Stimulated activated CD8-positive, alpha-beta memory T cell treated with anti-CD3 and anti-CD28 coated beads, Interleukin-12 subunit alpha, Interleukin-12 subunit beta, amount 100 ng/mL, for 1 hour (primary cell): ENCODE data around the gene DAAM1.

Experiments used
- DNase-seq: peaks from one replicate; pipeline ENCODE4 v3.0.0-alpha.2; 2020; ENCODE audit warnings: low read depth

Gene DAAM1

GRCh38 chr14:59292028-59292427 is 103.6 kb downstream of the DAAM1 start:
- no peak for DNase-seq

- no peak for DNase-seq
Observed at GRCh38 chr14:59292921-59293534, 104.6 kb downstream of the DAAM1 start.

GRCh38 chr14:59293935-59294661 is 105.6 kb downstream of the DAAM1 start:
- no peak for DNase-seq

GRCh38 chr14:59294662-59294992 is 106.2 kb downstream of the DAAM1 start:
- no peak for DNase-seq

GRCh38 chr14:59295951-59296350 is 107.5 kb downstream of the DAAM1 start:
- no peak for DNase-seq

GRCh38 chr14:59296508-59296907 is 108.0 kb downstream of the DAAM1 start:
- DNase-seq = no peak

GRCh38 chr14:59297071-59297776 is 108.8 kb downstream of the DAAM1 start:
- no peak for DNase-seq

GRCh38 chr14:59299731-59300130 is 111.3 kb downstream of the DAAM1 start:
- no peak for DNase-seq

GRCh38 chr14:59301354-59301753 is 112.9 kb downstream of the DAAM1 start:
- no peak for DNase-seq

GRCh38 chr14:59302313-59302712 is 113.8 kb downstream of the DAAM1 start:
- no peak for DNase-seq

- no peak for DNase-seq
Observed at GRCh38 chr14:59303216-59303615, 114.7 kb downstream of the DAAM1 start.

- DNase-seq = no peak
Observed at GRCh38 chr14:59305231-59305630, 116.8 kb downstream of the DAAM1 start.

- DNase-seq = no peak
Observed at GRCh38 chr14:59305836-59306555, 117.5 kb downstream of the DAAM1 start.

- no peak for DNase-seq
Observed at GRCh38 chr14:59306775-59307174, 118.3 kb downstream of the DAAM1 start.

GRCh38 chr14:59308086-59308485 is 119.6 kb downstream of the DAAM1 start:
- no peak for DNase-seq

- DNase-seq = no peak
Observed at GRCh38 chr14:59308673-59309072, 120.2 kb downstream of the DAAM1 start.

- no peak for DNase-seq
Observed at GRCh38 chr14:59309291-59309900, 120.9 kb downstream of the DAAM1 start.

GRCh38 chr14:59310633-59311032 is 122.2 kb downstream of the DAAM1 start:
- DNase-seq = no peak

- DNase-seq = no peak
Observed at GRCh38 chr14:59311723-59312122, 123.3 kb downstream of the DAAM1 start.

- no peak for DNase-seq
Observed at GRCh38 chr14:59313144-59313651, 124.7 kb downstream of the DAAM1 start.

- DNase-seq = no peak
Observed at GRCh38 chr14:59313658-59314608, 125.5 kb downstream of the DAAM1 start.
